Immature natural killer cell (primary cell): ENCODE data around the gene RHEX. TPM values are rescaled to one million over a fixed set of nuclear protein-coding genes. Genes with fewer than 3 reads are reported as not detected.

Experiments
- DNase-seq, 3 donors: peaks; one replicate each; pipeline ENCODE4 v3.0.0; 2022; ENCODE audit warnings: mixed read lengths in 1 of 3
- H3K27ac Mint-ChIP-seq, 6 donors: one replicate each; pipeline ENCODE4 v1.8.0; 2020; ENCODE audit warnings: mixed read lengths in 6 of 6, mild to moderate bottlenecking in 5 of 6, inconsistent platforms in 4 of 6, moderate library complexity in 3 of 6
- H3K27me3 Mint-ChIP-seq, 3 donors: one replicate each; pipeline ENCODE4 v1.8.0; 2020 to 2021; ENCODE audit warnings: low read depth in 3 of 3, mild to moderate bottlenecking in 3 of 3, mixed read lengths in 3 of 3, moderate library complexity in 3 of 3, inconsistent platforms in 1 of 3
- H3K36me3 Mint-ChIP-seq, 3 donors: one replicate each; pipeline ENCODE4 v1.8.0; 2020; ENCODE audit warnings: mixed read lengths in 3 of 3, inconsistent platforms in 2 of 3, mild to moderate bottlenecking in 2 of 3
- H3K4me1 Mint-ChIP-seq, 2 donors: one replicate each; pipeline ENCODE4 v1.8.0; 2020; ENCODE audit warnings: inconsistent platforms in 2 of 2, mild to moderate bottlenecking in 2 of 2, mixed read lengths in 2 of 2, moderate library complexity in 1 of 2
- H3K4me3 Mint-ChIP-seq, 5 donors: one replicate each; pipeline ENCODE4 v1.8.0; 2020; ENCODE audit warnings: mild to moderate bottlenecking in 5 of 5, mixed read lengths in 5 of 5, inconsistent platforms in 3 of 5, moderate library complexity in 3 of 5
- H3K9me3 Mint-ChIP-seq, 6 donors: one replicate each; pipeline ENCODE4 v1.8.0; 2020; ENCODE audit warnings: mild to moderate bottlenecking in 6 of 6, mixed read lengths in 6 of 6, inconsistent platforms in 4 of 6, moderate library complexity in 3 of 6
- polyA plus RNA-seq, 3 donors: library from polyadenylated mRNA; unstranded; fragments of 300-500 nt; fragmentation: Illumina TruSeq; gene quantifications; one replicate each; pipeline ENCODE4 v1.2.3, GENCODE V29; 2021

RHEX gene
- polyA plus RNA-seq, 3 donors from 2014 or later, result 1.0 TPM; not detected in 2

- Mint-ChIP-seq H3K36me3 (peaks cover 0 to 4% (median 0%) of the 10 kb centered on the region in 3 donors), H3K4me3 (peak overlapping the region in 1 of 5 donors; percentile 30), H3K4me1 (peaks cover 0 to 5% of the 10 kb centered on the region in 2 donors), H3K9me3 (peaks cover 0 to under 1% (median 0%) of the 10 kb centered on the region in 6 donors), H3K27me3 (peaks cover 5 to 18% (median 6%) of the 10 kb centered on the region in 3 donors), H3K27ac (no peak overlapping the region)
- no peak for DNase-seq
Measured at GRCh38 chr1:206114692-206115640, 62.0 kb downstream of the RHEX start.

- H3K36me3 Mint-ChIP-seq, result peaks cover 0 to 4% (median 0%) of the 10 kb centered on the region in 3 donors
- H3K27ac Mint-ChIP-seq, result no peak overlapping the region
- H3K4me1 Mint-ChIP-seq, result peaks cover 0 to 5% of the 10 kb centered on the region in 2 donors
- H3K9me3 Mint-ChIP-seq, result peaks cover 0 to 8% (median 2%) of the 10 kb centered on the region in 6 donors
- no peak overlapping the region for H3K4me3 Mint-ChIP-seq
- DNase-seq, result no peak
- peaks cover 8 to 17% (median 10%) of the 10 kb centered on the region in 3 donors for H3K27me3 Mint-ChIP-seq
Measured at GRCh38 chr1:206115791-206116190, 62.8 kb downstream of the RHEX start.

GRCh38 chr1:206116191-206116872 is 63.4 kb downstream of the RHEX start:
- DNase-seq, result no peak
- Mint-ChIP-seq H3K27ac (no peak overlapping the region), H3K9me3 (peaks cover 0 to 13% (median 5%) of the 10 kb centered on the region in 6 donors), H3K27me3 (peaks cover 8 to 17% (median 16%) of the 10 kb centered on the region in 3 donors), H3K4me1 (peaks cover 0 to 5% of the 10 kb centered on the region in 2 donors), H3K36me3 (peaks cover 4% of the 10 kb centered on the region in 3 donors), H3K4me3 (no peak overlapping the region)

GRCh38 chr1:206116873-206117150 is 63.8 kb downstream of the RHEX start:
- DNase-seq, result no peak
- Mint-ChIP-seq H3K4me1 (peaks cover 0 to 5% of the 10 kb centered on the region in 2 donors), H3K36me3 (peaks cover 4 to 7% (median 7%) of the 10 kb centered on the region in 3 donors), H3K9me3 (peaks cover 3 to 18% (median 10%) of the 10 kb centered on the region in 6 donors), H3K27me3 (peaks cover 8 to 21% (median 16%) of the 10 kb centered on the region in 3 donors), H3K27ac (no peak overlapping the region), H3K4me3 (no peak overlapping the region)

- peaks cover 0 to 5% of the 10 kb centered on the region in 2 donors for H3K4me1 Mint-ChIP-seq
- DNase-seq, result no peak
- H3K27me3 Mint-ChIP-seq, result peaks cover 8 to 23% (median 16%) of the 10 kb centered on the region in 3 donors
- peak within 1 kb of the TSS in 2 of 5 donors; percentile 25 to 40 for H3K4me3 Mint-ChIP-seq
- H3K27ac Mint-ChIP-seq, result no peak within 1 kb of the TSS
- H3K9me3 Mint-ChIP-seq, result peaks cover 4 to 24% (median 13%) of the 10 kb centered on the region in 6 donors
- peaks cover 4 to 13% (median 8%) of the 10 kb centered on the region in 3 donors for H3K36me3 Mint-ChIP-seq
Measured at GRCh38 chr1:206117151-206117948, 64.4 kb downstream of the RHEX start, which contains the start of gene AVPR1B. AVPR1B (minus strand) TSS chr1:206117388; CDS start chr1:206116890, 498 bp downstream.

- peaks cover 0 to 5% of the 10 kb centered on the region in 2 donors for H3K4me1 Mint-ChIP-seq
- H3K36me3 Mint-ChIP-seq, result peaks cover 0 to 13% (median 12%) of the 10 kb centered on the region in 3 donors
- peaks cover 15 to 35% (median 16%) of the 10 kb centered on the region in 3 donors for H3K27me3 Mint-ChIP-seq
- no peak overlapping the region for H3K4me3 Mint-ChIP-seq
- no peak for DNase-seq
- H3K9me3 Mint-ChIP-seq, result peaks cover 4 to 30% (median 17%) of the 10 kb centered on the region in 6 donors
- no peak overlapping the region for H3K27ac Mint-ChIP-seq
Measured at GRCh38 chr1:206120406-206120805, 67.4 kb downstream of the RHEX start.

- Mint-ChIP-seq H3K4me3 (no peak overlapping the region), H3K36me3 (peaks cover 0 to 13% (median 12%) of the 10 kb centered on the region in 3 donors), H3K4me1 (peaks cover 0 to 5% of the 10 kb centered on the region in 2 donors), H3K27me3 (peaks cover 15 to 36% (median 16%) of the 10 kb centered on the region in 3 donors), H3K27ac (no peak overlapping the region), H3K9me3 (peaks cover 4 to 30% (median 17%) of the 10 kb centered on the region in 6 donors)
- DNase-seq, result no peak
Measured at GRCh38 chr1:206121269-206121668, 68.3 kb downstream of the RHEX start.

GRCh38 chr1:206122686-206123085 is 69.7 kb downstream of the RHEX start:
- Mint-ChIP-seq H3K4me3 (no peak overlapping the region), H3K27ac (no peak overlapping the region), H3K36me3 (peaks cover 0 to 13% (median 12%) of the 10 kb centered on the region in 3 donors), H3K4me1 (peaks cover 0 to 3% of the 10 kb centered on the region in 2 donors), H3K27me3 (peaks cover 13 to 35% (median 15%) of the 10 kb centered on the region in 3 donors), H3K9me3 (peaks cover 4 to 30% (median 17%) of the 10 kb centered on the region in 6 donors)
- DNase-seq, result no peak

GRCh38 chr1:206125346-206125745 is 72.4 kb downstream of the RHEX start:
- peaks cover 0 to 13% (median 12%) of the 10 kb centered on the region in 3 donors for H3K36me3 Mint-ChIP-seq
- no peak overlapping the region for H3K4me3 Mint-ChIP-seq
- no peak overlapping the region for H3K27ac Mint-ChIP-seq
- no peaks in the 10 kb centered on the region for H3K4me1 Mint-ChIP-seq
- peaks cover 7 to 32% (median 14%) of the 10 kb centered on the region in 3 donors for H3K27me3 Mint-ChIP-seq
- peaks cover 4 to 26% (median 16%) of the 10 kb centered on the region in 6 donors for H3K9me3 Mint-ChIP-seq
- no peak for DNase-seq

- H3K27ac Mint-ChIP-seq, result no peak overlapping the region
- no peak for DNase-seq
- no peaks in the 10 kb centered on the region for H3K4me1 Mint-ChIP-seq
- H3K36me3 Mint-ChIP-seq, result peaks cover 0 to 3% (median under 1%) of the 10 kb centered on the region in 3 donors
- H3K4me3 Mint-ChIP-seq, result no peak overlapping the region
- peaks cover 5 to 25% (median 12%) of the 10 kb centered on the region in 3 donors for H3K27me3 Mint-ChIP-seq
- peaks cover 0 to 7% (median 4%) of the 10 kb centered on the region in 6 donors for H3K9me3 Mint-ChIP-seq
Measured at GRCh38 chr1:206127336-206127735, 74.4 kb downstream of the RHEX start.

- no peak for DNase-seq
- no peak overlapping the region for H3K4me3 Mint-ChIP-seq
- peaks cover 5 to 21% (median 12%) of the 10 kb centered on the region in 3 donors for H3K27me3 Mint-ChIP-seq
- H3K9me3 Mint-ChIP-seq, result no peaks in the 10 kb centered on the region
- no peak overlapping the region for H3K27ac Mint-ChIP-seq
- no peaks in the 10 kb centered on the region for H3K36me3 Mint-ChIP-seq
- no peaks in the 10 kb centered on the region for H3K4me1 Mint-ChIP-seq
Measured at GRCh38 chr1:206128196-206128595, 75.2 kb downstream of the RHEX start.

- no peaks in the 10 kb centered on the region for H3K4me1 Mint-ChIP-seq
- no peaks in the 10 kb centered on the region for H3K9me3 Mint-ChIP-seq
- no peak for DNase-seq
- no peak overlapping the region for H3K4me3 Mint-ChIP-seq
- H3K27ac Mint-ChIP-seq, result no peak overlapping the region
- H3K27me3 Mint-ChIP-seq, result peaks cover 5 to 11% (median 5%) of the 10 kb centered on the region in 3 donors
- no peaks in the 10 kb centered on the region for H3K36me3 Mint-ChIP-seq
Measured at GRCh38 chr1:206131037-206131436, 78.1 kb downstream of the RHEX start.
